Measurements from ENCODE around the gene ADGRA1.
"Not testable (repeated sequence)": the region's sequence is repeated elsewhere in the genome, so short reads cannot be mapped to it uniquely, and the experiment has no call there.

ADGRA1 gene

DNA sequence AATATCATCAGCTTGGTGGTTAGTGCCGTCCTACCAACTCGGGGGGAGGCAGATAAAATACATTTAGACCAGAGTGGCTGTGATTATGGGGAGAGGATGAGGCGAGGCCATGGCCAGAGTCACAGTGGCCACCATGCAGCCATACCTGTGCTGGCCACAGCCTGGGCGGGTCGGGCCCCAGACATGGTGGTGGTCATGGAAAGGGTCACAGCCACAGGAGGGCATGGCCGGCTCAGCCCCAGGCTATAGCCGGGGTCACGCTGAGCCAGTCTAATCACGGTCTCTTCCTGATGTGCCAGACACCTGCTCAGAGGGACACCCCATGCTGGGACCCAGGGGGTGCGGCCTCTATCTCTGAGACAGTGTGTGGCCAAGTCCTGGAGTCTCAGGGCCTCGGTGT lies 10.2 kb downstream of the ADGRA1 start:
- no peak for DNase-seq

GRCh38 chr10:133098426-133099124 lies 10.9 kb downstream of the ADGRA1 start:
- no peak for DNase-seq

- no peak for DNase-seq
Observed at GRCh38 chr10:133099571-133099970, 11.8 kb downstream of the ADGRA1 start.

- no peak for DNase-seq
Observed at GRCh38 chr10:133100186-133100585, 12.5 kb downstream of the ADGRA1 start.

- no peak for DNase-seq
Observed at GRCh38 chr10:133100706-133101415, 13.1 kb downstream of the ADGRA1 start.

GRCh38 chr10:133101416-133101810 lies 13.7 kb downstream of the ADGRA1 start:
- DNase-seq: no peak

GRCh38 chr10:133102415-133103095 lies 14.8 kb downstream of the ADGRA1 start:
- no peak for DNase-seq

- DNase-seq: no peak
Observed at GRCh38 chr10:133103311-133103910, 15.7 kb downstream of the ADGRA1 start.

DNA sequence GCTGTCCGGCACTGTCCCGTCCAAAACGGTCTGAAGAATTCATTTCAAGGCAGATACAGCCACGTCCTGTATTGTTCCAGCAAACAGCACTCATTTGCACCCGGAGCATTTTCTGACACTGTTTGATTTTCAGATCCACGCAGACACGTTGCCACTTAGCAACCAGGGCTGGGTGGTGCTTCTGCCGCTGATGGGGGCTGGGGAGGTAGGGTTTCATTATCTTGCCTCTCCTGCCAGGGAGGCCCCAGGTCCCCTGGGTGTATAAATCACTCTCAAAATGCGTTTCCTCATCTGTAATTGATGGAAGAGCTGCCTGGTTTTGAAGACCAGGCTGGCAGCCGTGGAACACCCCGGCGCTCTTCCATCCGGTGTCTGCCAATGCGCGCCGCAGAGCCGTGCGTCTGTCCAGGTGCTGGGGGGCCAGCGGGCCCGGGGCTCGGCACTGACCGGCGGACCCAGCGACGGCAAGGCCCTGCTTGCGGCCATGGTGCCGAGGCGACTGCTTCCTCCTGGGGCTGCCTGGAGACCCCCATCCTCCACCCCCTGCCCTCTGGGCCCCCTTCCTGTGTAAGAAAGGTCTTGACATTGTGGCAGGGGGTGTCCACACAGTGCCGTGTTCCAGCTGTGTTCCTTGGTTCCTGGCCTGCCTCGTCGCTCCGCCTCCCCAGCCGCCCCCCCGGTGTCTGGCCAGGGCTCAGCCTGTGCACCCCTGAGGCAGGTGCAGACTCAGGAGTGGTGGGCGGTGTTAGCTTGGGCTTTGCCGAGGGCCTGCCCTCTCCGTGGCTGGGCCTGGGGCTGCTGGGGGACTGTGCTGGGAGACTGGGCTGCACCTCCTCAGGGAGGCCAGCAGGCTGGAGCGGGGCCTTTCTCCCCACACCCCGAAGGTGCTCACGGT lies 16.6 kb downstream of the ADGRA1 start:
- DNase-seq: no peak

DNA sequence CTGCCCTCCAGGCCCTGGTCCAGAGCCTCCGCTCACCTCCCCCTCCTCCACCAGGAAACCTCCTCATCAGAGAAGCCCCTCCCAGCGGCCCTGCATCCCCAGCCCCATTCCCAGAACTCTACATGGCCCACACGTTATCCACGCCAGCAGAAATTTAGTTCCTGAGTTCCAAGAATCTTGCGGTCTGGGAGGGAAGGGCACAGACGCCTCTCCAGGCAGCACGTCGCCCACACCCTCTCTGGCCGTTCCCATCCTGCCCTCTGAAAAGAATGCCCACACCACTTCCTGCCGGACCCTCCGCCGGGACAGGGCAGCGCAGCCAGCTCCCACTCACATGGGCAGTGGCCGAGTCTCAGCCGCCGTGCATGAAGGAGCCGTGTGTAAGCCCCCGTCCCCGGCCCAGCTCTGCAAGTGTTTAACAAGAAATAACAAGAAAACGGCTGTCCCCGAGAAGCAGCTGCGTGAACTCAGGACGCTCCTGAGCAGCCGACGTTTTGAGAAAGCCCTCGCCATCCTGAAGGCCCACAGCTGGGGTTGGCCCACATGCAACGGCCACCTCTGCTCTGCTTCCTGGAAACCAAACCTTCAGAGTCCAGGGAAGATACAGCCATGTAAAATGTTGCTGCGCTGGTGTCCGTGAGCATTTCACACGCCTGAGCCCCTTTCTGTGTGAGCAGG lies 17.4 kb downstream of the ADGRA1 start:
- no peak for DNase-seq

- DNase-seq: no peak
Observed at GRCh38 chr10:133105686-133106390, 18.1 kb downstream of the ADGRA1 start.

- DNase-seq: no peak
Observed at GRCh38 chr10:133106516-133106915, 18.8 kb downstream of the ADGRA1 start.

DNA sequence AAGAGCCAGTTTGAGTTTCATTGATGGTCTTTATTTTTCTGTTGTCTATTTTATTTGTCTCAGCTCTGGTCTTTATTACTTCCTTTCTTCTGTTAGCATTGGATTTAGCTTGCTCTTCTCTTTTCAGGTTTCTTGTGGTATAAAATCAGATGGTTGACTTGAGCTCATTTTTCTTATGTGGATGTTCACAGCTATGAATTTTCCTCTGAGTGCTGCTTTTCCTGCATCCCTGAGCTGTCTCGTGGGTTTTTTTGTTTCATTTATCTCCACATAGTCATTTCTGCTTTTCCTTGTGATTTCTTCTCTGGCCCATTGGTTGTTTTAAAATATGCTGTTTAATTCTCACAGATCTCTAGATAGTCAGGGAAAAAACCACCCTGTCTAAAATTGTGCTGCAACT lies 19.7 kb downstream of the ADGRA1 start:
- no peak for DNase-seq

DNA sequence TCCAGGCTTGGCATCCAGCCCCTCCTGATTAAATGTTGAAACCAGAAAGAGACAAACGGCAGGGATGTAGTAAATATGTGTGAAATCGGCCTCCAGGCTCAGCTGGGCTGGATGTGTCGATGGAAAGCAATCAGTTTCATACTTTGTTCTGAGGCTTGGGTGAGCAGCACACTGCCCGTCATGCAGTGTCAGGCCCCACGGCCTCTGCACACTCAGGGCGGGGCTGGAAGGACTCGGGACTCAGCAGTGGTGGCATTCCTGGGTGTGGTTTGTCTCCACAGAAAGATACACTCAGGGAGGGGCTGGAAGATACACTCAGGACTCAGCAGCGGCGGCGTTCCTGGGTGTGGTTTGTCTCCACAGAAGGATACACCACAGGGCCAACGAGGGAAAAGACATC lies 22.0 kb downstream of the ADGRA1 start:
- no peak for DNase-seq

- DNase-seq: no peak
Observed at GRCh38 chr10:133110133-133110532, 22.4 kb downstream of the ADGRA1 start.

GRCh38 chr10:133110609-133111275 lies 23.0 kb downstream of the ADGRA1 start:
- no peak for DNase-seq

DNA sequence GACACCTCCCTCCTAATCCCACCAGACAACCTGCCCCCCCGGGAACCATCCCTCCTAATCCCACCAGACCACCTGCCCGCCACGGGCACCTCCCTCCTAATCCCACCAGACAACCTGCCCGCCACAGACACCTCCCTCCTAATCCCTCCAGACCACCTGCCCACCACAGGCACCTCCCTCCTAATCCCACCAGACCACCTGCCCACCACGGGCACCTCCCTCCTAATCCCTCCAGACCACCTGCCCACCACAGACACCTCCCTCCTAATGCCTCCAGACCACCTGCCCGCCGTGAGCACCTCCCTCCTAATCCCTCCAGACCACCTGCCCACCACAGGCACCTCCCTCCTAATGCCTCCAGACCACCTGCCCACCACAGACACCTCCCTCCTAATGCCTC lies 23.9 kb downstream of the ADGRA1 start:
- DNase-seq: not testable (repeated sequence)

- DNase-seq: no peak
Observed at GRCh38 chr10:133113146-133113830, 25.6 kb downstream of the ADGRA1 start.

DNA sequence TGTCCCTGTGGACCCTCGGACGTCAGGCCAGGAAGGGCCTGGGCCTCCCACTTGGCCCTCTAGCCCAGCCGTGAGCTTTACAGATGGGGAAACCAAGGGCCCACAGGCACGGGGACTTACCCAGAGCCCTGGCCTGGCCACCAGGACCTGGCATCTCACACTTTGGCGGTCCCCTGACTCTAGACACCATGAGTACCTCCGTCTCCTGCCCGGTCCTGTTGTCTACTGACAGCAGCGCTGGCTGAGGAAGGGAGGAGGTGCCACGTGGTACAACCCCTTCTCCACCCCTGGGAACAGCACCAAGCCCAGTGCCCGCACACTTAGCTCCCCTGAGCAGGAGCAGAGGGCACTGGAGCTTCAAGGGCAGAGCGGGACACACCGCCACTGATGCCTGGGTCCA lies 26.1 kb downstream of the ADGRA1 start:
- DNase-seq: no peak

DNA sequence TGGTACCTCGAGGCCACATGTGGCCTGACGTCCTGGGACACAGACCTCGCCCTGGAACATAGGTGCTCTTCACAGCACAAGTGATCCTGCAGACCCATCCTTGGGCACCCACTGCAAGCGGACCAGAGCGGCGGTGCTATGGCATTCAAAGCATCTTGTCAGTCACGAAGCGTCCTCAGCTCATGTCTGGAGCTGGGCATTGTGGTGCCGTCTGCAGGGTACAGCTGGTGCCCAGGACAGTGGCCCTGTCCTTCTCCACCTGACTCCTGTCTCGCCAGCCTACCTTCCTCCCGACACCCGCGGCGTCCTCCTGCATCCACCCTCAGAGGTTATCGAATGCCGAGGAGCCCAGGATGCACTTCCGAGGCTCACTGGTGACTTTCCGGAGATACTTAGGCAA lies 26.5 kb downstream of the ADGRA1 start:
- no peak for DNase-seq

Measured in NCI-H1694 treated with DMSO at 0.1 percent for 48 hours (cell line).